NCI-H1930 (cell line): ENCODE measurements around the gene PHLDA1.
"Not testable (repeated sequence)": the region's sequence is repeated elsewhere in the genome, so short reads cannot be mapped to it uniquely, and the experiment has no call there.

Experiments
- DNase-seq, 2 experiments: peaks; one replicate each; lab custom pipeline; 2025; lab: John Stamatoyannopoulos, UW

The PHLDA1 gene

GRCh38 chr12:75986001-75986746, 45.4 kb downstream of the PHLDA1 start:
- DNase-seq = peak; percentile 22 to 62

GRCh38 chr12:75985566-75985965, 46.0 kb downstream of the PHLDA1 start:
- DNase-seq = no peak

GRCh38 chr12:75984577-75985182, 46.9 kb downstream of the PHLDA1 start:
- DNase-seq = no peak

GRCh38 chr12:75983851-75984250, 47.7 kb downstream of the PHLDA1 start:
- DNase-seq = not testable (repeated sequence)

GRCh38 chr12:75982979-75983660, 48.5 kb downstream of the PHLDA1 start:
- DNase-seq = no peak

GRCh38 chr12:75982169-75982564, 49.4 kb downstream of the PHLDA1 start:
- no peak for DNase-seq

- DNase-seq = no peak
Observed at GRCh38 chr12:75981247-75982168, 50.1 kb downstream of the PHLDA1 start.

- no peak for DNase-seq
Observed at GRCh38 chr12:75979181-75979580, 52.4 kb downstream of the PHLDA1 start.

GRCh38 chr12:75978677-75979076, 52.9 kb downstream of the PHLDA1 start:
- DNase-seq = no peak

GRCh38 chr12:75977952-75978671, 53.5 kb downstream of the PHLDA1 start:
- DNase-seq = no peak

GRCh38 chr12:75977590-75977951, 54.0 kb downstream of the PHLDA1 start:
- no peak for DNase-seq

- DNase-seq = no peak
Observed at GRCh38 chr12:75976913-75977312, 54.7 kb downstream of the PHLDA1 start.

- DNase-seq = no peak
Observed at GRCh38 chr12:75976113-75976512, 55.5 kb downstream of the PHLDA1 start.

- DNase-seq = peak; percentile 12 to 28
Observed at GRCh38 chr12:75975702-75976101, 55.9 kb downstream of the PHLDA1 start.
